Fibroblast of villous mesenchyme (primary cell): ENCODE measurements around the gene MAB21L1. TPM values are rescaled to one million over a fixed set of nuclear protein-coding genes. Genes with fewer than 3 reads are reported as not detected.

Experiments used
- DNase-seq: peaks from one replicate; pipeline ENCODE4 v3.0.0-alpha.2; 2010; ENCODE audit warnings: low read depth
- H3K4me3 ChIP-seq: 2 replicates; pipeline ENCODE4 v1.5.1; 2011; ENCODE audit warnings: low read depth, mild to moderate bottlenecking, low read length
- total RNA-seq: library from RNA; depleted of rRNA; stranded (reverse); fragments of >200 nt; gene quantifications from 2 replicates; pipeline ENCODE4 v1.2.3, GENCODE V29; 2012
- TF ChIP-seq, protein P1 (sequence below): IDR thresholded peaks from 2 replicates; pipeline ENCODE4 v1.5.1; 2012; ENCODE audit warnings: low read depth, mild to moderate bottlenecking, low read length; ENCODE audit not compliant: insufficient read depth

Gene MAB21L1
- total RNA-seq, 1 donor = under 0.01 TPM

DNA sequence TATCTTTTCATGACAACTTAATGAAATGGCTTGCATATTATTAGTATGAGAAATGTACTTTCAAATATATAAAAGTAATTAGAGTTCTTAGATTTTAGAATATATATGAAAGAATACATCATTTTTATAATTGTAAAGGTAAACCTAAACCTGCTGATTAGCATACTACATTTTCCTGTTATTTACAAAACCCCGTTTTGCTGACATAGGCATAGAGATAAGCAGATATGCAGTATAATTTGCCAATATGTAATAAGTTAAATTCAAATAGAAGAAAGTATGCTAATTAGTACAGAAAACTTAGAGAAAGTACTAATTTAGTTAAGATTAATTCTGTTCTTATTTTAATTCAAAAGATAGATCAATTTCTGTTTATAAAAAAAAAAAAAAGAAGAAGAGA, 21.5 kb downstream of the MAB21L1 start:
- DNase-seq = no peak
- TF ChIP-seq, protein P1, sequence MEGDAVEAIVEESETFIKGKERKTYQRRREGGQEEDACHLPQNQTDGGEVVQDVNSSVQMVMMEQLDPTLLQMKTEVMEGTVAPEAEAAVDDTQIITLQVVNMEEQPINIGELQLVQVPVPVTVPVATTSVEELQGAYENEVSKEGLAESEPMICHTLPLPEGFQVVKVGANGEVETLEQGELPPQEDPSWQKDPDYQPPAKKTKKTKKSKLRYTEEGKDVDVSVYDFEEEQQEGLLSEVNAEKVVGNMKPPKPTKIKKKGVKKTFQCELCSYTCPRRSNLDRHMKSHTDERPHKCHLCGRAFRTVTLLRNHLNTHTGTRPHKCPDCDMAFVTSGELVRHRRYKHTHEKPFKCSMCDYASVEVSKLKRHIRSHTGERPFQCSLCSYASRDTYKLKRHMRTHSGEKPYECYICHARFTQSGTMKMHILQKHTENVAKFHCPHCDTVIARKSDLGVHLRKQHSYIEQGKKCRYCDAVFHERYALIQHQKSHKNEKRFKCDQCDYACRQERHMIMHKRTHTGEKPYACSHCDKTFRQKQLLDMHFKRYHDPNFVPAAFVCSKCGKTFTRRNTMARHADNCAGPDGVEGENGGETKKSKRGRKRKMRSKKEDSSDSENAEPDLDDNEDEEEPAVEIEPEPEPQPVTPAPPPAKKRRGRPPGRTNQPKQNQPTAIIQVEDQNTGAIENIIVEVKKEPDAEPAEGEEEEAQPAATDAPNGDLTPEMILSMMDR = no peak
- H3K4me3 ChIP-seq = no peak overlapping the region

GRCh38 chr13:35449821-35450220, 26.7 kb downstream of the MAB21L1 start:
- H3K4me3 ChIP-seq = no peak overlapping the region
- TF ChIP-seq, protein P1 = no peak
- no peak for DNase-seq

- H3K4me3 ChIP-seq = no peak overlapping the region
- no peak for DNase-seq
- TF ChIP-seq, protein P1 = no peak
Measured at GRCh38 chr13:35448465-35448864, 28.0 kb downstream of the MAB21L1 start.
